DOHH2 (cell line): Measurements from ENCODE around the gene RAP1B.

Experiments
- EZH2phosphoT487 ChIP-seq: fragments of 200-600 bp; sonication (generic); IDR thresholded peaks from 2 replicates; pipeline ENCODE4 v1.6.1; 2017; ENCODE audit warnings: borderline replicate concordance, mild to moderate bottlenecking, antibody characterized with exemption, low read length, moderate library complexity, mixed read lengths
- TF ChIP-seq, protein P1 (sequence below): fragments of 200-600 bp; sonication (generic); IDR thresholded peaks from one replicate; pipeline ENCODE4 v1.5.1; 2014; ENCODE audit warnings: antibody characterized with exemption, mild to moderate bottlenecking, low read depth, low read length; ENCODE audit not compliant: poor library complexity, severe bottlenecking

- TF ChIP-seq, protein P1, sequence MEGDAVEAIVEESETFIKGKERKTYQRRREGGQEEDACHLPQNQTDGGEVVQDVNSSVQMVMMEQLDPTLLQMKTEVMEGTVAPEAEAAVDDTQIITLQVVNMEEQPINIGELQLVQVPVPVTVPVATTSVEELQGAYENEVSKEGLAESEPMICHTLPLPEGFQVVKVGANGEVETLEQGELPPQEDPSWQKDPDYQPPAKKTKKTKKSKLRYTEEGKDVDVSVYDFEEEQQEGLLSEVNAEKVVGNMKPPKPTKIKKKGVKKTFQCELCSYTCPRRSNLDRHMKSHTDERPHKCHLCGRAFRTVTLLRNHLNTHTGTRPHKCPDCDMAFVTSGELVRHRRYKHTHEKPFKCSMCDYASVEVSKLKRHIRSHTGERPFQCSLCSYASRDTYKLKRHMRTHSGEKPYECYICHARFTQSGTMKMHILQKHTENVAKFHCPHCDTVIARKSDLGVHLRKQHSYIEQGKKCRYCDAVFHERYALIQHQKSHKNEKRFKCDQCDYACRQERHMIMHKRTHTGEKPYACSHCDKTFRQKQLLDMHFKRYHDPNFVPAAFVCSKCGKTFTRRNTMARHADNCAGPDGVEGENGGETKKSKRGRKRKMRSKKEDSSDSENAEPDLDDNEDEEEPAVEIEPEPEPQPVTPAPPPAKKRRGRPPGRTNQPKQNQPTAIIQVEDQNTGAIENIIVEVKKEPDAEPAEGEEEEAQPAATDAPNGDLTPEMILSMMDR, result no peak
- no peak for TF ChIP-seq EZH2phosphoT487
These were observed 30.4 kb downstream of the RAP1B start for GRCh38 chr12:68641138-68641537.
